Naive B cell (primary cell): ENCODE results near the gene EHBP1L1. TPM values are rescaled to one million over a fixed set of nuclear protein-coding genes. Genes with fewer than 3 reads are reported as not detected.

Experiments used
- ATAC-seq, 2 donors: fragments of 150-1000 bp; cut with Tn5 transposase; 2 replicates each; pipeline ENCODE4 v1.10.0; 2021; ENCODE audit warnings: low read depth in 2 of 2, mild to moderate bottlenecking in 2 of 2, moderate library complexity in 2 of 2
- DNase-seq: peaks from one replicate; pipeline ENCODE4 v3.0.0; 2022
- H3K27ac Mint-ChIP-seq, 6 donors: one replicate each; pipeline ENCODE4 v1.8.0; 2020 to 2022; ENCODE audit warnings: mild to moderate bottlenecking in 6 of 6, mixed read lengths in 6 of 6, moderate library complexity in 5 of 6, inconsistent platforms in 2 of 6
- H3K27me3 Mint-ChIP-seq, 3 donors: one replicate each; pipeline ENCODE4 v1.8.0; 2021 to 2022; ENCODE audit warnings: mixed read lengths in 3 of 3, mild to moderate bottlenecking in 1 of 3
- H3K36me3 Mint-ChIP-seq, 2 donors: one replicate each; pipeline ENCODE4 v1.8.0; 2020 to 2022; ENCODE audit warnings: mixed read lengths in 2 of 2, inconsistent platforms in 1 of 2, mild to moderate bottlenecking in 1 of 2
- H3K4me1 Mint-ChIP-seq, 3 donors: one replicate each; pipeline ENCODE4 v1.8.0; 2020 to 2022; ENCODE audit warnings: mixed read lengths in 3 of 3, inconsistent platforms in 1 of 3, mild to moderate bottlenecking in 1 of 3, moderate library complexity in 1 of 3
- H3K4me3 Mint-ChIP-seq, 8 donors: one replicate each; pipeline ENCODE4 v1.8.0; 2020 to 2022; ENCODE audit warnings: mild to moderate bottlenecking in 8 of 8, mixed read lengths in 8 of 8, moderate library complexity in 8 of 8, inconsistent platforms in 2 of 8
- H3K9me3 Mint-ChIP-seq, 7 donors: one replicate each; pipeline ENCODE4 v1.8.0; 2020 to 2022; ENCODE audit warnings: mixed read lengths in 7 of 7, mild to moderate bottlenecking in 5 of 7, inconsistent platforms in 2 of 7, moderate library complexity in 1 of 7
- polyA plus RNA-seq, 6 donors: library from polyadenylated mRNA; unstranded; fragments of 300-500 nt; fragmentation: Illumina TruSeq; gene quantifications; one replicate each; pipeline ENCODE4 v1.2.3, GENCODE V29; 2021; ENCODE audit warnings: low read depth in 6 of 6

EHBP1L1 gene
- polyA plus RNA-seq, 6 donors from 2014 or later, result 5.5 to 18.3 (median 11.6) TPM

GRCh38 chr11:65551572-65552387 is 24.1 kb upstream of the EHBP1L1 start:
- Mint-ChIP-seq H3K36me3 (no peaks in the 10 kb centered on the region), H3K9me3 (peaks cover 0 to 1% (median 0%) of the 10 kb centered on the region in 7 donors), H3K27ac (peak overlapping the region; percentile 52 to 93 (median 84)), H3K4me1 (peaks cover 57 to 63% (median 62%) of the 10 kb centered on the region in 3 donors), H3K4me3 (peak overlapping the region; percentile 2 to 80 (median 62)), H3K27me3 (no peaks in the 10 kb centered on the region)
- DNase-seq (peak; percentile 81), ATAC-seq (peak; percentile 84 to 85)

- ATAC-seq (no peak), DNase-seq (no peak)
- H3K36me3 Mint-ChIP-seq, result no peaks in the 10 kb centered on the region
- H3K9me3 Mint-ChIP-seq, result peaks cover 0 to 1% (median 0%) of the 10 kb centered on the region in 7 donors
- H3K4me1 Mint-ChIP-seq, result peaks cover 56 to 67% (median 63%) of the 10 kb centered on the region in 3 donors
- H3K27ac Mint-ChIP-seq, result peak overlapping the region; percentile 21 to 97 (median 79)
- H3K4me3 Mint-ChIP-seq, result peak overlapping the region in 7 of 8 donors; percentile 2 to 78 (median 53)
- H3K27me3 Mint-ChIP-seq, result no peaks in the 10 kb centered on the region
Observed at GRCh38 chr11:65552388-65552951, 23.4 kb upstream of the EHBP1L1 start.

GRCh38 chr11:65553301-65554001 is 22.4 kb upstream of the EHBP1L1 start:
- ATAC-seq, result peak; percentile 41 to 58
- peak; percentile 33 for DNase-seq
- no peaks in the 10 kb centered on the region for H3K27me3 Mint-ChIP-seq
- H3K36me3 Mint-ChIP-seq, result no peaks in the 10 kb centered on the region
- peak overlapping the region in 2 of 6 donors; percentile 44 to 52 for H3K27ac Mint-ChIP-seq
- H3K4me3 Mint-ChIP-seq, result peak overlapping the region in 3 of 8 donors; percentile 9 to 47 (median 31)
- peaks cover 49 to 60% (median 55%) of the 10 kb centered on the region in 3 donors for H3K4me1 Mint-ChIP-seq
- H3K9me3 Mint-ChIP-seq, result peaks cover 0 to 1% (median 0%) of the 10 kb centered on the region in 7 donors

DNA sequence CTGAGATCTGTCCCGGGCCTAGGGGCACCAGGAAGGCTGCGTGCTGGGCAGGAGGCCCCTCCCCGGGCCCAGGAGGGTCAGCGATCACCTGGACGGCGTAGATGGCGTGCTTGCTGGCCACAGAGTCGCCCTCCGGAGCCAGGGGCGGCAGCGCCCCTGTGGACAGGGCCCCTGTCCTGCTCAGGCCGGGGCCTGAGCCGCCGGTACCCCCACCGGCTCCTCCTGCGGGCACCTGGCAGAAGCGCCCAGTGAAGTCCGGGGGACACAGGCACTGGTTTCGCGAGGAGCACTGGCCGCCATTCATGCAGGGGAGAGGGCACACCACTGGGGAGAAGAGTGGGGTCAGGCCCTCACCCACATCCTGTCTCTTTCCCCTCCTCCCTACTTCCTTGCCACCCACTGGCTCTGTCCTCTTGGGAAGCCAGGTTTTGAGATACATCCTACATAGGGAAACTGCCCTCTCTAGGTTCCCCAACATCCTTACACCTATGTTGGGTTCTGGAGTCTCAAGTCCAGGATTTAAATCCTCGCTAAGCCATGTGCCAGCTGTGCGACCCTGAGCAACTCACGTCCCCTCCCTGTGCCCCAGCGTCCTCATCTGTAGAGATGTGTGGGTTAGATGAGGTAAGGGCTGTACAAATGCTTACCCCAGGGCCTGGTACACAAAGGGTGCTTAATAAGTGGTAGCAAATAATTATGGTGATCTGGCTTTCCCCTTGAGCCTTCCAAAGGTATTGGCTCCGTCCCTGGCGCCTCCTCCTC is 21.6 kb upstream of the EHBP1L1 start:
- no peaks in the 10 kb centered on the region for H3K27me3 Mint-ChIP-seq
- H3K36me3 Mint-ChIP-seq, result no peaks in the 10 kb centered on the region
- DNase-seq (no peak), ATAC-seq (no peak)
- H3K4me1 Mint-ChIP-seq, result peaks cover 41 to 56% (median 48%) of the 10 kb centered on the region in 3 donors
- peak overlapping the region in 2 of 6 donors; percentile 70 to 78 for H3K27ac Mint-ChIP-seq
- peak overlapping the region in 5 of 8 donors; percentile 29 to 84 (median 49) for H3K4me3 Mint-ChIP-seq
- peaks cover 0 to 1% (median 0%) of the 10 kb centered on the region in 7 donors for H3K9me3 Mint-ChIP-seq

DNA sequence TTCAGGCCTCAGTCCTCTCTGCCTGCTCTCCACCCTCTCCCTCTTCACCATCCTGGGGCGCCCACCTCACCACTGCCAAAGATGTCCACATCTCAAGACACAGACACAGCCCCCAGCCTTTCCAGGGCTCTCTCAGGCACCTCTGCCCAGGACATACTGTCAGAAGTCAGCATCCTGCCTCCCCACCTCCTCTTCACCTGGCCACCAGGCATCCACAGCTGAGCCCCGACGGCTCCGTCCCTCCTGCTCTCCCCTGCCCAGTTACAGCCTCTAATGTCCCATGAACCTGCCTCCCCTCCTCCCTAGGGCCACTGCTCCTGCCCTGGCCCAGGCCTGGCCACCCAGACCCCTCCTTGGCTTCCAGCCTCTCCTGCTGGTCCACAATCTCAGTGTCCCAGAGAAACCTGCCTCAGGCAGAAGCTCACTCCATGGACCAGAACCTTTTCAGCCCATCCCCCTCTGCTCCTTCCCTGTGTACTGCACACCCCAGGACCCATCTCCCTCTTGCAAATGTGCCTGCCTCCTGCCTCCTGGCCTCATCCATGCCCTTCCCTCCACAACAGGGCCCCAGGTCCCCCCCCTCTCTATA is 20.9 kb upstream of the EHBP1L1 start:
- ATAC-seq (no peak), DNase-seq (no peak)
- H3K27me3 Mint-ChIP-seq, result no peaks in the 10 kb centered on the region
- peak overlapping the region in 2 of 6 donors; percentile 74 to 78 for H3K27ac Mint-ChIP-seq
- peak overlapping the region in 5 of 8 donors; percentile 2 to 84 (median 63) for H3K4me3 Mint-ChIP-seq
- peaks cover 41 to 57% (median 49%) of the 10 kb centered on the region in 3 donors for H3K4me1 Mint-ChIP-seq
- peaks cover 0 to 1% (median 0%) of the 10 kb centered on the region in 7 donors for H3K9me3 Mint-ChIP-seq
- no peaks in the 10 kb centered on the region for H3K36me3 Mint-ChIP-seq

DNA sequence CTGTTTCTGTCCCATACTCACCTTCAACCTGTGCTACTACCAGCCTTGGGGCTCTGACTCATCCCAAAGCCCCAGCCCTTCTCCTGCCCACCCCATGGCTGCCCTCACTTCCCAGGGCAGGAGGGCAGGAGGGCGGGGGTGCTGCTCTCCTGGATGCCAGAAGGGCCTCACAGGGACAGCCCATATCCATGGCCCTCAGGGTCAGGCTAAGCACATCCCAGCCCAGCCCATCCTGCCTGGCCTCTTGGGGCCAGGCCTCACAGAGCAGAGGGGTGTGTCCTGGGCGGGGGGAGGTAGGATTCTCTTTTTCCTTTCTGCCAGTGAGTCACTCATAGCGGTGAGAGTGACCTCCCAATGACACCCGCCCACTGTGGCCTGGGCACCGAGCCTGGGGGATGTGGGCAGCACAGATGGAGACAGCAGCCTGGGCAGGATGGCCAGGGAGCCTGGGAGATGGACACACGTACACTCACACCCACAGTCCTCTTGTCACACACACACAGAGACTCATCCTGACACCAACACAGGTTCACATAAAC is 20.1 kb upstream of the EHBP1L1 start:
- Mint-ChIP-seq H3K4me3 (peak overlapping the region in 7 of 8 donors; percentile 0 to 84 (median 66)), H3K27ac (peak overlapping the region in 3 of 6 donors; percentile 12 to 74 (median 26)), H3K4me1 (peaks cover 46 to 66% (median 57%) of the 10 kb centered on the region in 3 donors), H3K27me3 (no peaks in the 10 kb centered on the region), H3K36me3 (no peaks in the 10 kb centered on the region), H3K9me3 (peaks cover 0 to 1% (median 0%) of the 10 kb centered on the region in 7 donors)
- no peak for ATAC-seq
- DNase-seq, result no peak

DNA sequence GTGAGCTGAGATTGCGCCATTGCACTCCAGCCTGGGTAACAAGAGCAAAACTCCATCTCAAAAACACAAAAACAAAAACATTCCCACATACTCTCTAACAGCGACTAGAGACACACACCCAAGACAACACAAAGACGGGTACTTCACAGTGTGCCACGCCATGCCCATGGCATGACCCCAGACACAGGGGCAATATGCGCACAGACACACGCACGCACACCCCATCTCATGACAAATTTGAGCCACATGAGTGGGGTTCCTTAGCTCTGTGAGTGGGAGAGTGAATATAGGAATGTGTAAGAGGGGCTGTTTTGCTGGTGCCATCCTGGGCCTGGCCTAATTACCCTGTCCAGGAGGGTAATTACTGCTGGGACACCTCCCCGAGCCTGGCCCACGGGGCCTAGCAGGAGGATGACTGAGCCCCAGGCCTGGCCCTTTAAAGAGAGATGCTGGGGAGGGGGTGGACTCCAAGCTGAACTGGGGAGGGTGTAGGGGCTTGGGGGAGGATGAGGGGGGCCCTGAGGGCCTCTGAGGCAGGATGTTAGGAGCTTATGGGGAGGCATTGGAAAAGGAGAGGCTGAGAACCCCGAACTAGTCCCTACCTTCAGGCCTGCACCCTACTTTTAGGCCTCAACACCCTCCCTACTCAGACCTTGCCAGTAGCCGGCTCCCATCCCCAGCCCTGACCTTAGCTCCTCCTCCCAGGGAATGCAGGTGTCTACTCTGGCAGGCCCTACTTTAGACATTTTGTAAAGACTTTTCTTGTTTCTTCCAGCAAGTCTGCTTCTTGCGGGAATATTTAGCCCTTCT is 19.2 kb upstream of the EHBP1L1 start:
- no peak for DNase-seq
- no peaks in the 10 kb centered on the region for H3K36me3 Mint-ChIP-seq
- H3K27ac Mint-ChIP-seq, result peak overlapping the region in 5 of 6 donors; percentile 20 to 75 (median 41)
- peak overlapping the region; percentile 74 to 90 (median 84) for H3K4me3 Mint-ChIP-seq
- no peak for ATAC-seq
- H3K4me1 Mint-ChIP-seq, result peaks cover 41 to 60% (median 52%) of the 10 kb centered on the region in 3 donors
- H3K9me3 Mint-ChIP-seq, result peaks cover 0 to 1% (median 0%) of the 10 kb centered on the region in 7 donors
- no peaks in the 10 kb centered on the region for H3K27me3 Mint-ChIP-seq

DNA sequence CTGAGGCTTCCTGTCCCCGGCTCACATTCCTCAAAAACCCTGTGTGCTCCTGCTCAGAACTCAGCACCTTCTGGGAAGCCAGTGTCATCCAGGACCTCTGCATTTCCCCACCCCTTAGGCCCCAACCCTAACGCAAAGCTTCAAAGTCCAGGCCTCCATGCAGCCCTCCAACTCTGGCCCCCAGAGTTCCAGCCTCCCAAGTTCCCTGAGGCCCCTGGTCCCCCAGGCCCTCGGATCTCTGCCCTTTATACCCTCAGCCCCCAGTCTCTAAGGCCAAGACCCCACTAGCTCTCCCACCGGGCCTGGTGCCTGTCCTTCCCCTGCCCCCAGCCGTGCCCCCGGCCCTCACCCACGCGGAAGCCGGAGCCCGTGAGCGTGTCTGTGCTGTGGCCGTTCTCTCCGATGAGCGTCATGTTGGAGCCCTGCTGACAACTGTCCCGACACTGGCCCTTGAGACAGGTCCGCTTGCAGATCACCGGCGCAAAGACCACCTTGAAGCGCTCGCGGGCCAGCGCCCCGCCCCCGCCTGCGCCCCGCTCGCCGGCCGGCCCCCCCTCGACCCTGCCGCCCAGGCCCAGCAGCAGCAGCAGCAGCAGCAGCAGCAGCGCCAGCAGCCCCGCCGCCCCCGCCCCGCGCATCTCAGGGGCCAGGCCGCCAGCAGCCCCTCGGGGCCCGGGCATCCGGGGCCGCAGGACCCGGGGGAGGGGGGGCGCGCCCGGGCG is 18.4 kb upstream of the EHBP1L1 start:
- Mint-ChIP-seq H3K4me3 (peak overlapping the region; percentile 74 to 90 (median 84)), H3K9me3 (peaks cover 0 to under 1% (median 0%) of the 10 kb centered on the region in 7 donors), H3K36me3 (no peaks in the 10 kb centered on the region), H3K4me1 (peaks cover 38 to 53% (median 49%) of the 10 kb centered on the region in 3 donors), H3K27me3 (no peaks in the 10 kb centered on the region), H3K27ac (peak overlapping the region in 3 of 6 donors; percentile 20 to 75 (median 73))
- DNase-seq (no peak), ATAC-seq (peak; percentile 17 to 21)

DNA sequence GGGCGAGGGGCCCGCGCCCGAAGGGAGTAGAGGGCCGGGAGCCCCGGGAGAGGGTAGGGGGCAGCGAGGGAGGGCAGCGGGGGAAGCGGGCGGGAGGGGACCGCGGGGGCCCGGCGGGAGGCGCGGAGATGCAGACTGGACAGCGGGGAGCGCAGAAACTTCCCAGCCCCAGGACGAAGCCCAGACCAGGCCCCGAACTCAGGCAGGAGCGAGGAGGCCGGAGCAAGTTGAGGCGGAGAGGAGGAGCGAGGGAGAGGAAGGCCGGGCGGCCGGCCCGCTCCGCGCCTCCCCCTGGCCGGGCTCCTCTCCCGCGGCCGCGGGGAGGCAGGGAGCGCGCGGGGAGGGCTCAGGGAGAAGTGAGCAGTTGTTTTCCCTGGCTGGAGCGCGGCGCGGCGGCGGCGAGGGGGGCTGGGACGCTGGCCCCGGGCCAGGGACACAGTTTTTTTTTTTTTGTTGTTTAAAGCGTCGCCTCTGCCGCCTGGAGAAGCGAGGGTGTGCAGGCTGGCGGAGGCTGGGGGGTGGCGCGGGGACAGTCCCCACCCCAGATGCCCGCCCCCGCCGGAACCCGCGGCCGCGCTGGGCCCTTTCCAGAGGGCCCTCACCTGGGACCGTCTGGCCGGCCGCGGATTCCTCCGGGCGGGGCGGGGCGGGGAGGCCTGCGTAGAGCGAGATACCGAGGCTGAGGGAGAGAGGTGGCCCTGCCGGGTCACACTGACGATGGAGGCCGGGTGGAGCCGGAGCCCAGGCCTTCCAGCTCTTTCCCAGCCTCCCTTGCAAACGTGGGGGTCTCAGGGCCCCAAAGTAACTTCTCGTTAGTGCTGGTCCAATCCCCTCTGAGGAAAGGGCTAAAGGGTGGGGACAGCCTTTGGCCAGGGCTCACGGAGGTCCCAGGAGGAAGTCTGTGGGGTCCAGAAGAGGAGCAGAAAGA is 17.6 kb upstream of the EHBP1L1 start, which contains the start of gene LTBP3:
Gene LTBP3 (minus strand): TSS at position 358 of the 928 bp plus-strand sequence. CDS start 400 bp downstream, outside the sequence.
- peak; percentile 52 to 54 for ATAC-seq
- Mint-ChIP-seq H3K9me3 (no peaks in the 10 kb centered on the region), H3K36me3 (no peaks in the 10 kb centered on the region), H3K27me3 (no peaks in the 10 kb centered on the region), H3K27ac (peak within 1 kb of the TSS in 4 of 6 donors; percentile 59 to 75 (median 66)), H3K4me1 (peaks cover 31 to 49% (median 41%) of the 10 kb centered on the region in 3 donors), H3K4me3 (peak within 1 kb of the TSS; percentile 76 to 90 (median 84))
- no peak for DNase-seq

DNA sequence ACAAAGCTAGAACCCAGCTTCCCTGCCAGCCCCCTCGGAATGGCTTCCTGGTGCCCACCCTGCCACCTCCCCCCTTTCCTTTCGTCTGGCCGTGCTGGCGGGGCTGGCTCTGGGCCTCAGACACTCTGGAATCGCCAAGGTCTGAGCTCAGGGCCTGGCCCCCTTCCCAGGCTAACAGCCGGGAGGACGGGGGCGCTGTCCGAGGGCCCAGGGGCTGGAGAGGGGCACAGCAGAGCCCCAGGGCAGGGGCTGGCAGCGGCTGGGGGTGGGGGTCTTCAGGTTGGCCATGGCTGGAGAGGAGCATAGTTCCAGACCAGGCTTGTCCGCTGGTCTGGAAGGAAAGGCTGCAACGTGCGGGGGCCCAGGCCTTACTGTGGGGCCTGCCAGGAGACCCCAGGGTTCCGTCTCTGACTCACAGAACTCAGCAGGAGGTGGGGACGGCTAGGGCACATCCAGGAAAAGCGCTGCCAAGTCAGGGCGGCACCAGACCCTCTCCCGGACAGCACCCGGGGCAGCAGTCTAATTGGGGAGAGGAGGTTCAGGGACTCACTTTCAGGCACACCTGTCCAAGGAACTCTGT is 16.8 kb upstream of the EHBP1L1 start:
- ATAC-seq (no peak), DNase-seq (no peak)
- H3K27me3 Mint-ChIP-seq, result no peaks in the 10 kb centered on the region
- no peaks in the 10 kb centered on the region for H3K9me3 Mint-ChIP-seq
- peak overlapping the region in 4 of 6 donors; percentile 26 to 60 (median 52) for H3K27ac Mint-ChIP-seq
- peaks cover 31 to 49% (median 41%) of the 10 kb centered on the region in 3 donors for H3K4me1 Mint-ChIP-seq
- no peaks in the 10 kb centered on the region for H3K36me3 Mint-ChIP-seq
- H3K4me3 Mint-ChIP-seq, result peak overlapping the region in 7 of 8 donors; percentile 26 to 86 (median 72)
